GM21786 (cell line): ENCODE data around the gene C12orf42.

Source experiments
- ATAC-seq: cut with Tn5 transposase; IDR thresholded peaks from one replicate; pipeline ENCODE4 v1.9.1; 2021; ENCODE audit not compliant: unreplicated experiment

Gene C12orf42

GRCh38 chr12:103495469-103496456 lies at the start of gene C12orf42:
TSS of gene C12orf42 (minus strand) at chr12:103495968. CDS start at chr12:103478426, 17,542 bp downstream.
- peak; percentile 69 for ATAC-seq

GRCh38 chr12:103542078-103542477 lies 46.3 kb upstream of the C12orf42 start:
- no peak for ATAC-seq

GRCh38 chr12:103540319-103540718 lies 44.6 kb upstream of the C12orf42 start:
- no peak for ATAC-seq

- ATAC-seq = no peak
Observed at GRCh38 chr12:103538397-103538796, 42.6 kb upstream of the C12orf42 start.

GRCh38 chr12:103530307-103531066 lies 34.7 kb upstream of the C12orf42 start:
- ATAC-seq = no peak

- no peak for ATAC-seq
Observed at GRCh38 chr12:103529306-103529705, 33.5 kb upstream of the C12orf42 start.

- no peak for ATAC-seq
Observed at GRCh38 chr12:103524238-103524875, 28.6 kb upstream of the C12orf42 start.

GRCh38 chr12:103523771-103524170 lies 28.0 kb upstream of the C12orf42 start:
- no peak for ATAC-seq

- ATAC-seq = no peak
Observed at GRCh38 chr12:103520686-103521215, 25.0 kb upstream of the C12orf42 start.

GRCh38 chr12:103519632-103520031 lies 23.9 kb upstream of the C12orf42 start:
- no peak for ATAC-seq

- no peak for ATAC-seq
Observed at GRCh38 chr12:103518899-103519298, 23.1 kb upstream of the C12orf42 start.

GRCh38 chr12:103517161-103517560 lies 21.4 kb upstream of the C12orf42 start:
- no peak for ATAC-seq

GRCh38 chr12:103515341-103515740 lies 19.6 kb upstream of the C12orf42 start:
- ATAC-seq = no peak

- no peak for ATAC-seq
Observed at GRCh38 chr12:103513875-103514274, 18.1 kb upstream of the C12orf42 start.

GRCh38 chr12:103505371-103506236 lies 9.8 kb upstream of the C12orf42 start:
- ATAC-seq = peak; percentile 97

- ATAC-seq = no peak
Observed at GRCh38 chr12:103504606-103505005, 8.8 kb upstream of the C12orf42 start.

GRCh38 chr12:103503546-103504480 lies 8.0 kb upstream of the C12orf42 start:
- ATAC-seq = no peak

GRCh38 chr12:103501447-103501846 lies 5.7 kb upstream of the C12orf42 start:
- no peak for ATAC-seq

- no peak for ATAC-seq
Observed at GRCh38 chr12:103499571-103499970, 3.8 kb upstream of the C12orf42 start.
